ENCODE results near the gene RPUSD3. TPM values are rescaled to one million over a fixed set of nuclear protein-coding genes. Genes with fewer than 3 reads are reported as not detected.

Gene RPUSD3
- total and polyA plus RNA-seq, 8 donors = 12.4 to 20.6 (median 16.3) TPM

DNA sequence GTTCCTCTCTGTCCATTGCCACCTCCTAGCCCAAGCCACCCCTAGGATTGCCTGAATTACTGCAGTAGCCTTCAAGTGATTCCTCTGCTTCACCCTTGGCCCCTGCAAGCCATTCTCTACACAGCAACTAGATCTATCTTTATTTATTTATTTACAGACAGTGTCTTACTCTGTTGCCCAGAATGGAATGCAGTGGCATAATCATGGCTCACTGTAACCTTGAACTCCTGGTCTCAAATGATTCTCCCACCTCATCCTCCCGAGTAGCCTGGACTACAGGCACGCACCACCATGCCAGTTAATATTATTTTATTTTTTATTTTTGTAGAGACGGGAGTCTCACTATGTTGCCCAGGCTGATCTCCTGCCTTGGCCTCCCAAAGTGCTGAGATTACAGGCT lies 44.7 kb upstream of the RPUSD3 start:
- WGBS, 2 donors = 65 to 79% methylated on average over 3 of the region's 3 CpGs
- ATAC-seq (no peak), DNase-seq (no peak), FAIRE-seq (no peak)
- intact Hi-C loops (cut with DNase I) = no loop called here
- Histone ChIP-seq H3K9me3 (no peaks in the 10 kb centered on the region), H3K4me1 (peaks cover 0 to 11% (median 3%) of the 10 kb centered on the region in 3 donors), H3K36me3 (peaks cover 0 to 5% (median 0%) of the 10 kb centered on the region in 3 donors), H3K27ac (no peak overlapping the region), H3K4me3 (no peak overlapping the region), H3K27me3 (no peaks in the 10 kb centered on the region)
- TF ChIP-seq, protein P1, sequence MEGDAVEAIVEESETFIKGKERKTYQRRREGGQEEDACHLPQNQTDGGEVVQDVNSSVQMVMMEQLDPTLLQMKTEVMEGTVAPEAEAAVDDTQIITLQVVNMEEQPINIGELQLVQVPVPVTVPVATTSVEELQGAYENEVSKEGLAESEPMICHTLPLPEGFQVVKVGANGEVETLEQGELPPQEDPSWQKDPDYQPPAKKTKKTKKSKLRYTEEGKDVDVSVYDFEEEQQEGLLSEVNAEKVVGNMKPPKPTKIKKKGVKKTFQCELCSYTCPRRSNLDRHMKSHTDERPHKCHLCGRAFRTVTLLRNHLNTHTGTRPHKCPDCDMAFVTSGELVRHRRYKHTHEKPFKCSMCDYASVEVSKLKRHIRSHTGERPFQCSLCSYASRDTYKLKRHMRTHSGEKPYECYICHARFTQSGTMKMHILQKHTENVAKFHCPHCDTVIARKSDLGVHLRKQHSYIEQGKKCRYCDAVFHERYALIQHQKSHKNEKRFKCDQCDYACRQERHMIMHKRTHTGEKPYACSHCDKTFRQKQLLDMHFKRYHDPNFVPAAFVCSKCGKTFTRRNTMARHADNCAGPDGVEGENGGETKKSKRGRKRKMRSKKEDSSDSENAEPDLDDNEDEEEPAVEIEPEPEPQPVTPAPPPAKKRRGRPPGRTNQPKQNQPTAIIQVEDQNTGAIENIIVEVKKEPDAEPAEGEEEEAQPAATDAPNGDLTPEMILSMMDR (IDR thresholded peaks at IDR 0.05) = no peak

DNA sequence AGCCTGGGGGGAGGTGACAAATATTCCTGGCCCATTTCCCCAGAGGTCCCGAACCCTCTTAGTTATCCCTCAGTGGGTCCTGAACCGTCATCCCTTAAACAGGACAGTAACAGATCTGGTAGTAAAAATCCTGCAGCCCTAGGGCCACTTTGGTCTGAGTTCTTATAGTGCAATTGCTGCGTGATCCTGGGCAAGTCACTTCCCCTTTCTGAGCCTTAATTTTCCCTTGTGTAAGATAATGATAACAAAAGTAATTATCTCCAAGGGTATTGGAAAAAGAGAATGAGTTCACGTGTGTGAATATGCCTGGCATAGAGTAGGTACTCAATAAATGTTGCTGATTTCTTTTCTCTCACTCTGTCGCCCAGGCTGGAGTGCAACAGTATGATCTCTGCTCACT lies 43.7 kb upstream of the RPUSD3 start:
- TF ChIP-seq, protein P1 (IDR thresholded peaks at IDR 0.05) = no peak
- DNase-seq (no peak), FAIRE-seq (no peak), ATAC-seq (no peak)
- H3K9me3 ChIP-seq = no peaks in the 10 kb centered on the region
- H3K27ac ChIP-seq = no peak overlapping the region
- H3K4me3 ChIP-seq = no peak overlapping the region
- H3K27me3 ChIP-seq = no peaks in the 10 kb centered on the region
- peaks cover 0 to 11% (median 3%) of the 10 kb centered on the region in 3 donors for H3K4me1 ChIP-seq
- intact Hi-C loops (cut with DNase I) = no loop called here
- WGBS, 2 donors = 66 to 78% methylated on average over 5 of the region's 5 CpGs
- H3K36me3 ChIP-seq = no peaks in the 10 kb centered on the region

DNA sequence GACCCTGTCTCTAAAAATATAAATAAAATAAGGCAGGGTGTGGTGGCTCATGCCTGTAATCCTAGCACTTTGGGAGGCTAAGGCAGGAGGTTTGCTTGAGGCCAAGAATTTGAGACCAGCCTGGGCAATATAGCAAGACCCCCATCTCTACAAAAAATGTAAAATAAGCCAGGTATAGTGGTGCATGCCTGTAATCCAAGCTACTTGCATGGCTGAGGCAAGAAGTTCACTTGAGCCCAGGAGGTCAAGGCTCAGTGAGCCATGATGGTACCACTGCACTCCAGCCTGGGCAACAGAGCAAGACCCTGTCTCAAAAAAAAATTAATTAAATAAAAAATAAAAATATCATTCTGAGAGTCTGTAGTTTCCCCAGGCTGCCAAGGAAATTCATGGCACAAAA lies 42.5 kb upstream of the RPUSD3 start:
- H3K36me3 ChIP-seq = no peaks in the 10 kb centered on the region
- no peak for DNase-seq
- H3K9me3 ChIP-seq = no peaks in the 10 kb centered on the region
- TF ChIP-seq, protein P1 (IDR thresholded peaks at IDR 0.05) = no peak
- FAIRE-seq = no peak
- H3K4me1 ChIP-seq = peaks cover 0 to 5% (median 0%) of the 10 kb centered on the region in 3 donors
- intact Hi-C loops (cut with DNase I) = no loop called here
- no peak overlapping the region for H3K27ac ChIP-seq
- H3K4me3 ChIP-seq = no peak overlapping the region
- no peak for ATAC-seq
- no peaks in the 10 kb centered on the region for H3K27me3 ChIP-seq

DNA sequence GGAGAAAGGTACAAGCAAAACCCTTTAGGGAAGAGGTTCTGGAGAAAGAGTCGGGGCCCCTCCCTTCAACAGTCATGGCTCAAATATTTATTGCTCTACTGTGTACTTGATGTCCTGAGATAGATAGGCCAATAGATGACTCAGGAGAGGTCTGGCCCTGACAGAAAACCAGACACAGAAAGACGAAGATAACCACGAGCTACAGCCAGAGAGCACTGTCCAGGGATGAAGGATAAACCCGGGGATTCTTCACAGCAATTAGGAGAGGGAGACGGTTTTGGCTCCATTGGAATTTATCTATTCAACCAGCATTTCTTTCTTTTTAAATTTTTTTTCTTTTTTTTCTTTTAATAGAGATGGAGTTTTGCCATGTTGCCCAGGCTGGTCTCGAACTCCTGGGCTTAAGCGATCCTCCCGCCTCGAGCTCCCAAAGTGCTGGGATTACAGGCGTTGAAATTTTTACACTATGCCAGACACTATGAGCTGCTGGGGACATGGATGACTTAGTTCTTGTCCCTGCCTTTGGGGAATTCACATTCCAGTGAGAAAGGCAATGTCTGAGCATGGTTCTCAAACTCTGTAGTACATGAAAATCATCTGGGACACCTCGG lies 40.9 kb upstream of the RPUSD3 start:
- WGBS, 2 donors = 70 to 80% methylated on average over 11 of the region's 11 CpGs
- Histone ChIP-seq H3K36me3 (no peaks in the 10 kb centered on the region), H3K27ac (no peak overlapping the region), H3K4me3 (no peak overlapping the region), H3K4me1 (peaks cover 0 to under 1% (median 0%) of the 10 kb centered on the region in 3 donors), H3K27me3 (no peaks in the 10 kb centered on the region), H3K9me3 (no peaks in the 10 kb centered on the region)
- FAIRE-seq (no peak), ATAC-seq (peak in 3 of 4 donors; percentile 48 to 60 (median 59)), DNase-seq (no peak)
- TF ChIP-seq, protein P1 (IDR thresholded peaks at IDR 0.05) = no peak
- intact Hi-C loops (cut with DNase I) = no loop called here

DNA sequence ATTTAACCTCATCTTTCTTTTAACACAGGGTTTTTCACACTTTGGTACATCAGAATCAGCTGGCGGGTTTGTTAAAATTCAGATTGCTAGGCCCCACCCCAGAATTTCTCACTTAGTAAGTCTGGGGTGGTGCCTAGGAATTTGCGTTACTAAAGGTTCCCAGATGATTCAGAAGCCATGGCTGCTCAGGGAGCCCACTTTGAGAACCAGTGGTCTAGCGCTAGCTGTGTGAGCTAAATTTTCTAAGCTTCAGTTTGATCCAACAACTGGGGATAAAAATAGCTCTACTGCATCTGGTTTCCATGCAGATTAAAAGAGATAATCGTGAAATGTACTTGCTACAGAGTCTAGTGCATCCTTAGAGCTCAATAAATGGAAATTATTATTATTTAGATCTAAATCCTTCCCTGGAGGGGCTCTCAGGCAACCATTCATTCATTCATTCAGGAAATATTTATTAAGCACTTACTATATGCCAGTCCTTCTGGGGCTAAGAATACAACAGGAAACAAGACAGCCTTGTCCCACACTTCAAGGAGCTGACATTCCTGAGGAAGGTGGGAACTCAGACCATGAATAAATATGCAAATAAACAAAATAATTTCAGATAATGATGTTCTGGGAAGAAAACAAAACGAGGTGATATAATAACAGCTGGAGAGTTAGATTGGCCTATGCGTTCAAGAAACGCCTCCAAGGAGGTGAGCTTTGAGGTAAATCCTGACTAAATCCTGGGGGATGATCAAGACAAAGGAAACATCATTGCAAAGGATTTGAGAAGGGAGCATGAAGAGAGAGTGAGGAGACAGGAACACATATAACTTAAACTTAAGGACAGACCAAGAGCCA lies 40.1 kb upstream of the RPUSD3 start:
- WGBS, 2 donors = 81 to 83% methylated on average over 7 of the region's 7 CpGs
- intact Hi-C loops (cut with DNase I) = no loop called here
- ATAC-seq (no peak), DNase-seq (no peak), FAIRE-seq (no peak)
- Histone ChIP-seq H3K36me3 (no peaks in the 10 kb centered on the region), H3K27me3 (no peaks in the 10 kb centered on the region), H3K27ac (no peak overlapping the region), H3K9me3 (no peaks in the 10 kb centered on the region), H3K4me1 (no peaks in the 10 kb centered on the region), H3K4me3 (no peak overlapping the region)
- TF ChIP-seq, protein P1 (IDR thresholded peaks at IDR 0.05) = no peak

Data from pancreas (tissue), 10 donors.